Neural progenitor cell (in vitro differentiated cells): ENCODE results near the gene CRCP. TPM values are rescaled to one million over a fixed set of nuclear protein-coding genes. Genes with fewer than 3 reads are reported as not detected.

Experiments
- DNase-seq: peaks from one replicate; pipeline ENCODE4 v3.0.0-alpha.2; 2016; ENCODE audit warnings: low spot score
- H2AFZ ChIP-seq: fragments of 200-600 bp; sonication (generic); replicated peaks from 2 replicates; pipeline ENCODE4 v1.6.1; 2016; ENCODE audit warnings: antibody characterized with exemption
- H3F3A ChIP-seq: fragments of 200-600 bp; sonication (generic); 2 replicates; pipeline ENCODE4 v1.6.1; 2016; ENCODE audit warnings: antibody characterized with exemption, low read depth
- H3K27ac ChIP-seq: fragments of 200-600 bp; sonication (generic); 2 replicates; pipeline ENCODE4 v1.5.1; 2016; ENCODE audit warnings: mild to moderate bottlenecking
- H3K27me3 ChIP-seq: fragments of 200-600 bp; sonication (generic); 2 replicates; pipeline ENCODE4 v1.6.1; 2016; ENCODE audit warnings: mild to moderate bottlenecking, moderate library complexity
- H3K36me3 ChIP-seq: fragments of 200-600 bp; sonication (generic); 2 replicates; pipeline ENCODE4 v1.5.1; 2016
- H3K4me1 ChIP-seq: fragments of 200-600 bp; sonication (generic); 2 replicates; pipeline ENCODE4 v1.6.1; 2016; ENCODE audit warnings: mixed run types
- H3K4me2 ChIP-seq: fragments of 200-600 bp; sonication (generic); 2 replicates; pipeline ENCODE4 v1.6.1; 2016
- H3K4me3 ChIP-seq: fragments of 200-600 bp; sonication (generic); 2 replicates; pipeline ENCODE4 v1.5.1; 2016
- H3K79me2 ChIP-seq: fragments of 200-600 bp; sonication (generic); 2 replicates; pipeline ENCODE4 v1.6.1; 2016; ENCODE audit warnings: low read depth
- H3K9ac ChIP-seq: fragments of 200-600 bp; sonication (generic); 2 replicates; pipeline ENCODE4 v1.6.1; 2016
- H3K9me3 ChIP-seq: fragments of 200-600 bp; sonication (generic); 2 replicates; pipeline ENCODE4 v1.5.1; 2016; ENCODE audit warnings: low read depth
- H4K20me1 ChIP-seq: fragments of 200-600 bp; sonication (generic); 2 replicates; pipeline ENCODE4 v1.6.1; 2016; ENCODE audit warnings: low read depth
- H3K27ac Mint-ChIP-seq: 3 replicates; pipeline ENCODE4 v1.8.0; 2021; ENCODE audit warnings: mixed read lengths
- H3K27me3 Mint-ChIP-seq: 2 replicates; pipeline ENCODE4 v1.8.0; 2022; ENCODE audit warnings: low read depth, mild to moderate bottlenecking, inconsistent platforms, moderate library complexity, mixed read lengths; ENCODE audit not compliant: insufficient read depth
- H3K36me3 Mint-ChIP-seq: 3 replicates; pipeline ENCODE4 v1.8.0; 2021; ENCODE audit warnings: mixed read lengths
- H3K4me1 Mint-ChIP-seq: 3 replicates; pipeline ENCODE4 v1.8.0; 2021; ENCODE audit warnings: mixed read lengths
- H3K4me3 Mint-ChIP-seq: 3 replicates; pipeline ENCODE4 v1.8.0; 2021; ENCODE audit warnings: mild to moderate bottlenecking, moderate library complexity, mixed read lengths
- H3K9me3 Mint-ChIP-seq: 3 replicates; pipeline ENCODE4 v1.8.0; 2020; ENCODE audit warnings: mixed read lengths
- CTCF ChIP-seq: fragments of 200-600 bp; sonication (generic); IDR thresholded peaks from 2 replicates; pipeline ENCODE4 v1.5.1; 2017; ENCODE audit warnings: antibody characterized with exemption, mild to moderate bottlenecking
- EZH2 ChIP-seq: fragments of 200-600 bp; sonication (generic); IDR thresholded peaks from 2 replicates; pipeline ENCODE4 v1.6.1; 2017; ENCODE audit warnings: antibody characterized with exemption, mild to moderate bottlenecking, moderate library complexity
- EZH2phosphoT487 ChIP-seq: fragments of 200-600 bp; sonication (generic); IDR thresholded peaks from 2 replicates; pipeline ENCODE4 v1.6.1; 2017; ENCODE audit warnings: antibody characterized with exemption
- total RNA-seq: library from RNA; depleted of rRNA; stranded (reverse); fragments of >200 nt; gene quantifications from 2 replicates; pipeline ENCODE4 v1.2.3, GENCODE V29; 2015; ENCODE audit warnings: low replicate concordance

The CRCP gene
- total RNA-seq, 1 donor from 2014 or later, result 30.0 TPM

DNA sequence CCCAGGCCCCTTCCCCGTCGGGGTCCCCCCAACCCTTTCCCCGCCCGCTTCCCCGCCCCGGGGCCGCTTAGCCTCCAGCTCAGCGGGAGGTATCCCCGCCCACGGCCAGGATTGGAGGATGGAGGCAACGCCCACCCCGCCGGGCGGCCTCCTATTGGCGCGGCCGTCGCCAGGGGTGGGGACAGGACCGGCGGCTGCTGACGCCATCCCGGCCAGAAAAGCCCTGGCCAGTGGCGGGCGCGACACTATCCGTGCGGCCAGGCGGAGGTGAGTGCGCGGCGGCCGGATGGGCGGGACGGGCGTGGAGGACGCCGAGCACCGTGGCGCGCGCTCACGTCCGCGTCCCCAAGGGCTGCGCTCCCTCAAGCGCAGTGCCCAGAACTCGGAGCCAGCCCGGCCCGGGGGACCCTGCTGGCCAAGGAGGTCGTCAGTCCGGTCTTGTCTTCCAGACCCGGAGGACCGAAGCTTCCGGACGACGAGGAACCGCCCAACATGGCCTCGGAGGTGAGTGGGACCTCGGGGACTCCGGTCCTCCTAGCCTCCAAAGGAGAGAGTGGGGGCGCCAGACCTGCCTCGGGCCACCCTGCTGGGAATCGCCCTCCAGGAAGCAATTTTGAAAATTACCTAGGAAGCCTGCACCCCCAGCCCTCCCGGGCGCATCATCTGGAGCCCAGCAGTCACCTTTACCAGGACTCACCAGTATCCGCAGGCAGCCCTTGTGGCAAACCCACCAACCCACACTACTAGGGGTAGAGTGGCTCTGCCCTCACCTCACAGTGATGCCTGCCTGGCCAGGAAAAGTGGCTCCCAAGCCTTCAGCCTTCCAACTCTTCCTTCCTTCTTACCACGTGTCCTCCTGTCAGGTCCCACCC is 38.8 kb upstream of the CRCP start, which contains the start of gene ASL:
Gene ASL, plus strand, starts transcription at position 230 of the 872 bp plus-strand sequence. Its CDS starts 263 bp downstream, at position 493.
- Histone ChIP-seq H3K79me2 (peaks cover 10% of the 10 kb centered on the region), H3K4me2 (peak within 1 kb of the TSS; percentile 84), H3K9ac (peak within 1 kb of the TSS; percentile 11), H3F3A (peaks cover 3% of the 10 kb centered on the region), H3K27me3 (no peaks in the 10 kb centered on the region), H3K9me3 (no peaks in the 10 kb centered on the region), H3K4me1 (no peaks in the 10 kb centered on the region), H3K36me3 (no peaks in the 10 kb centered on the region), H4K20me1 (no peaks in the 10 kb centered on the region), H3K4me3 (peak within 1 kb of the TSS; percentile 71), H3K27ac (no peak within 1 kb of the TSS), H2AFZ (peak within 1 kb of the TSS; percentile 79)
- Mint-ChIP-seq H3K4me1 (peaks cover 14% of the 10 kb centered on the region), H3K36me3 (no peaks in the 10 kb centered on the region), H3K4me3 (peak within 1 kb of the TSS; percentile 93), H3K9me3 (no peaks in the 10 kb centered on the region), H3K27me3 (peaks cover 4% of the 10 kb centered on the region), H3K27ac (peak within 1 kb of the TSS; percentile 82)
- DNase-seq, result peak; percentile 98
- no peak for TF ChIP-seq EZH2
- TF ChIP-seq EZH2phosphoT487, result no peak
- TF ChIP-seq CTCF, result no peak

DNA sequence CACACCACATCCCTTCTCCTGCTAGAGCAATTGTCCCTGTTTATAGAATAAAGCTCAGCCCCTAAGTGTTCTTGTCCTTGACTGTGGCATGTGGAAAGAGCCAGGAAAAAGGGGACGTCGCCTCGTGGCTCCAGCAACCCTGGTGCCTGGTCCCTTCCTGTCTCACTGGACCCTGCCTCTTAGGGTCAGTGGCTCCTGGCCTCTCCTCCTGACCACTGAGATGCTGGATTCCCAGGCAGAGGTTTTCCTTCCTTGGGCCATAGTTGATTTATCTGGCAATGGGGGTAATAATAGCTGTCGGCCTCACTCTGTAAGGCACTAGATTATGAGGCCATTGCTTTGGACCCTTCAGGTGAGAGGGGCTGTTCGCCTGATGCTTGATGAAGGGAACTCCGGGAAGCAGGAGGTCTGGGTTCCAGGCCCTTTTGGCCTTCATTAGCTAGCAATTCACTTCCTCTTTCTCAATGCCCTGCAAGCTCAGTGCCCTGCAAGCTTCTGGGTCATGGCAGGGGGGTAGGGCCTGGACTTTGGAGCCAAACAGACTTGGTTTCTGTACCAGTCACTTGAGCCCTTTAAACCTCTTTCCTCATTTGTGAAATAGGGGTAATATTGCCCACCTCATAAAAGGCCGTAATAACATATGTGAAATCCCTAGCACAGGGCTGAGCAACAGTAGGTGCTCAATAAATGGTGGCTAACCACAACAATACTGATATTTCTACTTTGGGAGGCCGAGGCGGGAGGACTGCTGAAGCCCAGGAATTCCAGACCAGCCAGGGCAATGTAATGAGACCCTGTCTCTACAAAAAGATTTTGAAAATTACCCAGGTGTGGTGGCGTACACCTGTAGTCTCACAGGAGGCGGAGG is 38.0 kb upstream of the CRCP start:
- H3K27ac ChIP-seq, result no peak overlapping the region
- H3K79me2 ChIP-seq, result peaks cover 10% of the 10 kb centered on the region
- H3K27me3 Mint-ChIP-seq, result peaks cover 4% of the 10 kb centered on the region
- peak overlapping the region; percentile 27 for H3K27ac Mint-ChIP-seq
- no peaks in the 10 kb centered on the region for H3K9me3 Mint-ChIP-seq
- no peaks in the 10 kb centered on the region for H3K27me3 ChIP-seq
- no peaks in the 10 kb centered on the region for H4K20me1 ChIP-seq
- H3K36me3 Mint-ChIP-seq, result no peaks in the 10 kb centered on the region
- no peak for TF ChIP-seq CTCF
- no peak for TF ChIP-seq EZH2
- TF ChIP-seq EZH2phosphoT487, result no peak
- no peak overlapping the region for H2AFZ ChIP-seq
- H3K4me3 Mint-ChIP-seq, result peak overlapping the region; percentile 93
- H3K9ac ChIP-seq, result no peak overlapping the region
- H3K4me1 Mint-ChIP-seq, result peaks cover 14% of the 10 kb centered on the region
- peak overlapping the region; percentile 84 for H3K4me2 ChIP-seq
- H3F3A ChIP-seq, result peaks cover 3% of the 10 kb centered on the region
- no peak for DNase-seq
- H3K4me3 ChIP-seq, result peak overlapping the region; percentile 71
- H3K9me3 ChIP-seq, result no peaks in the 10 kb centered on the region
- H3K36me3 ChIP-seq, result no peaks in the 10 kb centered on the region
- H3K4me1 ChIP-seq, result no peaks in the 10 kb centered on the region

- H3K9me3 Mint-ChIP-seq, result no peaks in the 10 kb centered on the region
- H3K4me2 ChIP-seq, result no peak overlapping the region
- peaks cover 14% of the 10 kb centered on the region for H3K4me1 Mint-ChIP-seq
- H3K79me2 ChIP-seq, result peaks cover 10% of the 10 kb centered on the region
- H3K9me3 ChIP-seq, result no peaks in the 10 kb centered on the region
- H3K27ac Mint-ChIP-seq, result no peak overlapping the region
- peaks cover 4% of the 10 kb centered on the region for H3K27me3 Mint-ChIP-seq
- no peaks in the 10 kb centered on the region for H3K4me1 ChIP-seq
- no peak overlapping the region for H3K4me3 ChIP-seq
- no peaks in the 10 kb centered on the region for H4K20me1 ChIP-seq
- H3K36me3 Mint-ChIP-seq, result no peaks in the 10 kb centered on the region
- H3F3A ChIP-seq, result peaks cover 3% of the 10 kb centered on the region
- peak overlapping the region; percentile 66 for H3K4me3 Mint-ChIP-seq
- H3K36me3 ChIP-seq, result no peaks in the 10 kb centered on the region
- no peak overlapping the region for H2AFZ ChIP-seq
- H3K27ac ChIP-seq, result no peak overlapping the region
- no peaks in the 10 kb centered on the region for H3K27me3 ChIP-seq
- no peak overlapping the region for H3K9ac ChIP-seq
- TF ChIP-seq EZH2, result no peak
- TF ChIP-seq CTCF, result no peak
- no peak for TF ChIP-seq EZH2phosphoT487
- DNase-seq, result no peak
These were observed 36.6 kb upstream of the CRCP start for GRCh38 chr7:66078067-66078466.
